GM13976 (cell line): ENCODE results near the gene FOXD4L6.
"Not testable (repeated sequence)": the region's sequence is repeated elsewhere in the genome, so short reads cannot be mapped to it uniquely, and the experiment has no call there.

Experiments
- DNase-seq: peaks from one replicate; pipeline ENCODE4 v3.0.0; 2012; ENCODE audit warnings: low spot score
- in situ Hi-C: fragments of 300-500 bp; cut with MboI; formaldehyde crosslinking; loops from one replicate; pipeline ENCODE4 v1.12.0; 2022; ENCODE audit warnings: low sequenced_read_pairs, mixed read lengths, inconsistent platforms; ENCODE audit not compliant: unreplicated experiment

The FOXD4L6 gene

DNA sequence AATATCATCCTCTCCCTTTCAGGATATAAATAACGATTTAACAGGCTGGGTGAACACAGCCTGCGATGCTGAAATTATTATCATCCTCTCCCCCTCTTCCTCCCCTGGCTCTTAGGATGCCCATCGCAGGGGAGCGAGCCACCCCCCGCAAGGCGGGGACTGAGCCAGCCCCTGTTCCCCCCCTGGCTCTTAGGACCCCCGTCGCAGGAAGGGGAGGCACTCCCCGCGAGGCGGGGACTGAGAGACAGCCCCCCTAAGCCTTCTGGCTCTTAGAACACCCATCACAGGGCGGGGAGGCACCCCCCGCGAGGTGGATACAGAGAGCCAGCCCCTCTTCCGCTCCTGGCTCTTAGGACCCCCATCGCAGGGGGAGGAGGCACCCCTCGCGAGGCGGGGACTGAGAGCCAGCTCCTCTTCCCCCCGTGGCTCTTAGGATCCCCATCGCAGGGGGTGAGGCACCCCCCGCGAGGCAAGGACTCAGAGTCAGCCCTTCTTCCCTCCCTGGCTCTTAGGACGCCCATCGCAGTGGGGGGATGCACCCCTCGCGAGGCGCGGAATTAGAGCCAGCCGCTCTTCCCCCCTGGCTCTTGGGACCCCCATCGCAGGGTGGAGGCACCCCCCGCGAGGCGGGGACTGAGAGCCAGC, 21.9 kb downstream of the FOXD4L6 start:
- DNase-seq, in situ Hi-C loops: not testable (repeated sequence)

DNA sequence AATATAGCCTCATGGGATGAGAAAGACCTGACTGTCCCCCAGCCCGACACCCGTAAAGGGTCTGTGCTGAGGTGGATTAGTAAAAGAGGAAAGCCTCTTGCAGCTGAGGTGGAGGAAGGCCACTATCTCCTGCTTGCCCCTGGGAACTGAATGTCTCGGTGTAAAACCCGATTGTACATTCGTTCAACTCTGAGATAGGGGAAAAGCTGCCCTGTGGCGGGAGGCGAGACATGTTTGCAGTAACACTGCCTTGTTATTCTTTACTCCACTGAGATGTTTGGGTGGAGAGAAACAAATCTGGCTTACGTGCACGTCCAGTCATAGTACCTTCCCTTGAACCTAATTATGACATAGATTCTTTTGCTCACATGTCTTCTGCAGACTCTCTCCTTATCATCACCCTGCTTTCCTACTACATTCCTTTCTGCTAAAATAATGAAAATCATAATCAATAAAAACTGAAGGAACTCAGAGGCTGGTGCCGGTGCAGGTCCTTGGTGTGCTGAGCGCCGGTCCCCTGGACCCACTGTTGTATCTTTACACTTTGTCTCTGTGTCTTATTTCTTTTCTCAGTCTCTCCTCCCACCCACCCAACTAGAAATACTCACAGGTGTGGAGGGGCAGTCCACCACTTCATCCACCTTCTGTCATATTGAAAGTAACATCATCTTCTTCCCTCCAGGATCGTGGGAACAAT, 22.8 kb downstream of the FOXD4L6 start:
- DNase-seq, in situ Hi-C loops: not testable (repeated sequence)

DNA sequence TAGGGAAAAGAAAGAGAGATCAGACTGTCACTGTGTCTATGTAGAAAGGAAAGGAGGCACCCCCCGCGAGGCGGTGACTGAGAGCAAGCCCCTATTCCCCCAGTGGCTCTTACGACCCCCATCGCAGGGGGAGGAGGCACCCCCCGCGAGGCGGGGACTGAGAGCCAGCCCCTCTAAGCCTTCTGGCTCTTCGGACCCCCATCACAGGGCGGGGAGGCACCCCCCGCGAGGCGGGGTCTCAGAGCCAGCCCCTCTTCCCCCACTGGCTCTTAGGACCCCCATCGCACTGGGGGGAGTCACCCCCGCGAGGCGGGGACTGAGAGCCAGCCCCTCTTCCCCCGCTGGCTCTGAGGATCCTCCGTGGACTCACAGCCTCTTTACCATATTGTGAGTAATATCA, 23.9 kb downstream of the FOXD4L6 start:
- in situ Hi-C loops, DNase-seq: not testable (repeated sequence)

DNA sequence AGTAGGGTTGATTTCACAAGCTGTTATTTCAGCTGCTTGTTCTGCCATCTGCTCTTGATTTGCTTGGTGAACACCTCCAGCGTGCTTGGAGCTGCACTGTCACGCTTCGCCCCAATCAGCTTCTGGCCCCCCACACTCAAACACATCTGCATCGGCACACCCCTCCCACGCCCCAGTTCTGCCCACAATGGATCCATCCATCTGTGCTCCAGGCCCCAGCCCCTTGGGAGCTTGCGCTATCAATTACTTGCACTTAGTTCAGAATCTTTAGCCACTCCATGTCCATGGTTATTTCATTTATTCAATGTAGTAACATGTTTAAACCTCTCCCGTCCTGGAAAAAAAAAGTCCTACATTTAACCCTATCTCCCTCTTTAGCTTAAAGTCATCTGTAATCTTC, 28.0 kb downstream of the FOXD4L6 start:
- DNase-seq, in situ Hi-C loops: not testable (repeated sequence)

DNA sequence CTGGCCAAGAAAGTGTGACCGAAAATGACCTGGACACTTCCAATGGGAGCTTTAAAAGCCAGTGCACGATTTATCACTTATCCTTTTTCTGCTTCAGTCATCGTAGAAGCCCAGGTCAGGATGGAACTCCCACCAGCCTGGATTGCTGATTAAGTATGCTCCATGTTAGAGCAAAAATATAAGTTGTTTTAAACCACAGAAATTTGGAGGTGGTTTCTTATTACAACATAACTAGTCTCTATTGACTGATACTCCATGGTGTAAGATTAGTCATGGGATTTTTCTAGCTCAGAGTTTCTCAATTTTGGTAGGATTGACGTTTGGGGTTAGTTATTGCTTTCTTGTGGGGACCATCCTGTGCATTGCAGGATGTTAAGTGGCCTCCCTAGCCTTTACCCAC, 29.7 kb downstream of the FOXD4L6 start:
- in situ Hi-C loops, DNase-seq: not testable (repeated sequence)

DNA sequence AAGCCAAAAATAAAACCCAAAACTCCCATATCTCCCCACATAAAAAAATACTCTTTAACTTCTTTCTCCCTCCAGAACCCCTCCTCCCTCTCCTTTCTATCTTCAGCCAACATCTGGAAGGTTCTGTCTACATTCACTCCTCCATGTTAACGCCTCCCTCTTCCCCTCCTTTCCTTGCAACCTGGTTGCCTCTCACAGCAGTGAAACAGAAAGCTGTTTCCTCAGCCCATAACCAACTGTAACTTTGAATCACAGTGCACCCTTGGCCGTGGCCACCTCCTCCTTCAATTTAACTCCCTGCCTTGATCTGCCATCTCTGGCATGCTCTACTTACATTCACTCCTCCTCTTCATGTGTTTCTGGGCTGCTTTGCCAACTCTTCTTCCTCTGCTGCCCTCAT, 33.4 kb downstream of the FOXD4L6 start:
- in situ Hi-C loops, result not testable (repeated sequence)

DNA sequence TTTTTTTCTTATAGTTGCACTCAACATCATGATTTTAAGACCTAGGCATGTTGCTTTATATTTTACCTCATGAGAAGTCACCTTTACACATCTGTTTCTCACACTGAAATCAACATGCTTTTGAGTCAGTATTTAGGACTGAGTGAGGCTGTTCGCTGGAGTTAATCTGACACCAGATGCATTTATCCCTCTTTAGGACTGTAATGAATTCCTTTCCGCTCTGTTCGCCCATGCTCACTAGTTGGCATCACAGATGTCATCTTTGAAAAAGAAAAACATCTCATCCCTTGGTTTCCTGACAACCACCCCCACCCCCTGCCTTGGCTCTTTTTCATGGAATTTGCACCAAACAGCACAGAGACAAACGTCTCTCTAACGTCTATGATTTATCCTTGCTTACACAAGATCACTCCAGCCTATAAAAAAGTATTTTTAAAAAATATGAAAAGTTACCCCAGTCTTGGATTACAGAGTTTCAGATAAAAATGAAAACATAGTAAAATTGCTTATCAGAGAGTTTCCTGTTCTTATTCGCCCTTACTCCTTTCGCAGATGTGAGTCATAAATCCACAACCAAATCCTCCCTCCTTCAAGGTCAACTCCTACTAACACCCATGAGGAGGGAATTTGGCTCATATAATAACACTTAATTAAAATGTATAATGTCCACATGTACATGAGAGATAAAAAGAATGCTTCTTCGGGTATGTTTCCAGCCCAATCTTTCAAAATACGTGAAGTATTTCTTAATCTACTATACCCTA, 34.3 kb downstream of the FOXD4L6 start:
- DNase-seq, in situ Hi-C loops: not testable (repeated sequence)

More for the DNA sequence above, 33.4 kb downstream of the FOXD4L6 start:
- DNase-seq, result not testable (repeated sequence)

DNA sequence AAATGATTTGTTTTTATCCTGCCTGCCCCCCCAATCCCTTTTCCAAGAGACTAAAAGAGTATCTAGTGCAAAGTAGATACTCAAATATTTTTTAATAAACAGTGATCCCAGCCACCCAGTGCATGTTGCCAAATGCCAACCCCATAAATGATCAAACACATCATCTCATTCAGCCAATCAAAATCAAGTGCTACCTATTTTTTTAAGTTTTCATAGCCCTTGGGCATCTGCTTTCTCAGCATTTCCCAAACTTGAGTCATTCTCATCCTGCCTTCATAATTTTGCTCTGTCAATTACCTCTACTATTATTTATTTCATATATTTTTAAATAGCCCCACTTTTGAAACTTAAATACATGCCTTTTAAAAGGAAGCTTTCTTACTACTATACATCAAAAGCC, 37.6 kb downstream of the FOXD4L6 start:
- in situ Hi-C loops, DNase-seq: not testable (repeated sequence)

DNA sequence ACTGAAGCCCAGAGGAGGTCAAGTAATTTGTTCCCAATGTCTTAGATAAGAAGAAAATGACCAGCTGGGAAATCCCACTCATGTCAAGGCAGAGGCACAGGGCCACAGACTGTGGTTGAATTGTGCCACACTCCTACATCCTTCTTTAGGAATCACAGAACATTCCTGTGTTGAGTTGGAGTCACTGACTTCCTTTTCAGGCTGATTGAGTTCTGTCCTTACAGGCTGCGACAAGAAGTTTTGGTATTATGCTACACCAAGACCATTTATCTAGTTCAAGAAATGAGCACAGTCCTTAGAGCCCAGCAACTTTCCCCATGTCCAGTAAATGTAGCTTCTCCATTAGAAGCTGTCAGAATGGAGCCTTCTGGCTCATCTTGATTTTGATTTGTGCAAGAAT, 38.1 kb downstream of the FOXD4L6 start:
- in situ Hi-C loops, DNase-seq: not testable (repeated sequence)

DNA sequence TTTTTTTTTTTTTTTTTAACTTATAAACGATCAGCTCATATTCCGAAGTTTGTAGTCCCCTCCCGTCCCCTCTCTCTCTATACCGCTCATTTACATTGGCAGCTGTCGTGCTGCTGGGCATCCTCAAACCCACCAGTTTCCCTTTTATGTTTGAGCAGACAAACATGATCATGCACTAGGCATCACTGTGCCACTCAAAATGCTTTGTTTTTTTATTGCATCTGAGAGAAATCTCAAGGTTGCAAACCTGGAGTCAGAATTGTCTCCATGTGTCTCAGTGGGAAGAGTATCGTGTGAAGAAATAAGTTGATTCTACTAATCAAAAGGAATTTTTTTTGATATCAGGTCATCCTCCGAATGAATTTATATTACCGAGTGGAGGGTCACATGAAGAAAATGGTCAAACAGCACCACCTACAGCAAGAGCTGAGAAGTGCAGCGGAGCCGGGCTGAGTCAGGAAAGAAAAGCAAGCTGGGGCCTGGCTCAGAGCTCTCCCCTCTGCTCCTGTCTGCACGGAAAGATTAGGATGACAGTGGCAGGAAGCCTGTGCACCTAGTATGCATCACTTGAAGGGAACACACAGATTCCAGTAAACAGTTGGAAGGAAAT, 39.9 kb downstream of the FOXD4L6 start:
- in situ Hi-C loops, result not testable (repeated sequence)

DNA sequence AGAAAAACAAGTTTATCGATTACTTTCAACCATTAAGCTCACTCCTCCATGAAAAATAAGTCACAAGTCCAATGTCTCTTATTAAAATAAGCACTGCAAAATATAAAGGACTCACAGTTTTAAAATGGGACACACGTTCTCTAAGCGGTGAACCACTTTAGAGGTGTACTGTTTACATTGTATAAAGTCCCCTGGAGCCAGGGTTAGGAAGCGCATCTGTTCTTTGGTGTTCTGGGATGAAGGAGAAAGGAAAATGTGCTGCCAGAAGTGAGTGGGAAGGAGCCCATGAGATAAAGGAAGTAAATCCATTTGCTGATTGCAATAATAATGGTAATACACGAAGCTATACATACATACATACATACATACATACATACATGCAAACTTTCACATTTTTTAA, 40.6 kb downstream of the FOXD4L6 start:
- DNase-seq, in situ Hi-C loops: not testable (repeated sequence)

More for the DNA sequence above, 39.9 kb downstream of the FOXD4L6 start:
- DNase-seq, result not testable (repeated sequence)

DNA sequence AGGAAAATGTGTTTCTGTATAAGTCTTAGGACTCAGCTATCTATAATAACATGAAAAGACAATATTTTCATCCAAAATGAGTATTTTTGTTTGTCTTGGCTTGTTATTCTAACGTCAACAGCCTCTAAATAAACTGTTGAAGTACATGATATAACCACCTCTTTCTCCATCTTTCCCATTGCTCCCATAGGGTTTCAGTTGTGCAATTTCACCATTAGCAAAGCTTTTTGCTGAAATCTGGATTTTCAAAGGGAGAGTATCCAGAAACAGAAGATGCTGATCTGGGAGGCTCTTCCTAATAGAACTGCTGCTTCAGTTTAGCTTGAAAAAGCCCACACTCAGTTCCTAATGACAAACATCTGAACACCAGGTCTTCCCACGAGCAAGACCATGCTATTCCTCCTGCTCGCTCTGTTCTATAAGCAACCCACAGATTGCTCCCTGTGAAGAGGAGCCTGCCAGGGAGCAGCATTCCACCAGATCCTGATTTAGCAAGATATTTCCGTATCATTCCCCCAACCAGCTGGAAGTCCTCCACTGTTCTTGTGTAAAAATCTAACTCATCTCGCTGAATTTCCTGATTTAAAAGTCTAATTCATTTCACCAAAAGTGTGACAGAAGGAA, 41.2 kb downstream of the FOXD4L6 start:
- in situ Hi-C loops, DNase-seq: not testable (repeated sequence)

DNA sequence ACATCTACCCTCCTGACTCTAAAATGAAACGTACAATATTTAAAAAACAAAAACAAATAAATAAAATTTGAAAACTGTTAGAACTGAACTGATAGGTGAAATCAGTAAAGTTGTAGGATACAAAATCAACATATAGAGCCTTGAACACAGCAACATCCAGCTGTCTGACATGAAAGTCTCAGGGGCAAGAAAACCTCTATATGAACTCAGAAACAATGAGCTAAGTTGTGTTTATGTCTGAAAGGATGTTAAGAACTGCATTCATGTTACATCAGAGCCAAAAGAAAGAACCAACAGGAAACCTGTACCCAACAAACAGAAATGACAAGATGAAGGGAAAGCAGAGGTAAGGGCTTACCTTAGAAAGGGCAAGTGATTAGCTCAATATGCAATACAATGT, 41.8 kb downstream of the FOXD4L6 start:
- in situ Hi-C loops, DNase-seq: not testable (repeated sequence)

DNA sequence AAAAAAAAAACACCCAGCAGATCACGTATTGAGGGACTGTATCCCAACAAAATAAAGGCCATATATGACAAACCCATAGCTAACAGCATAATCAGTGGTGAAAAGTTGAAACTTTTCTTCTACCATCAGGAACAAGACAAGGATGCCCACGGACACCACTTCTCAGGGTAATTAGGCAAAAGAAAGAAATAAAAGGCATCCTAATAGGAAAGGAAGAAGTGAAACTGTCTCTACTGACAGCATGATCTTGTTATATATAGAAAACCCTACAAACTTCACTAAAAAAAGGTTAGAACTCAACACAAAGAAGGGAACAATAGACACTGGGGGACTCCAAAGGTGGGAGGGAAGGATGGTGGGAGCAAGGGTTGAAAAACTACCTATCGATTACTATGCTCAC, 42.3 kb downstream of the FOXD4L6 start:
- DNase-seq, in situ Hi-C loops: not testable (repeated sequence)

DNA sequence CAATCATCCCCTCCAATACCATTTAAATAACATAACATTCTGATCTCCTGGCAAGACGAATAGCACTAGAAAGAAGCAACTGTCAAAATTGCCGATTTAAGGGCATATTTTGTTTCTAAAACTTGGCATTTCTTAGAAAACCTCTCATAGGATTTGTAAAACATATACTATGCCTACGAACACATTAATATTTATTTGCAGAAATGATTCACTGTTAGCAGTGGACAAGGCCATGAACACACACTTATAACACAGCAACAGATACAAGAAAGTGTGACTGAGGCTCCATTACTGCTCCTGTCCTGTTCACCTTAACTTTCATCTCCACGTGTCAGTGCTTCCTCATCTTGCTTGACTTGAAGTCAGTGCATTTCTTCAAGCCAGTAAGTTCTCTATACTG, 46.1 kb downstream of the FOXD4L6 start:
- DNase-seq, in situ Hi-C loops: not testable (repeated sequence)

DNA sequence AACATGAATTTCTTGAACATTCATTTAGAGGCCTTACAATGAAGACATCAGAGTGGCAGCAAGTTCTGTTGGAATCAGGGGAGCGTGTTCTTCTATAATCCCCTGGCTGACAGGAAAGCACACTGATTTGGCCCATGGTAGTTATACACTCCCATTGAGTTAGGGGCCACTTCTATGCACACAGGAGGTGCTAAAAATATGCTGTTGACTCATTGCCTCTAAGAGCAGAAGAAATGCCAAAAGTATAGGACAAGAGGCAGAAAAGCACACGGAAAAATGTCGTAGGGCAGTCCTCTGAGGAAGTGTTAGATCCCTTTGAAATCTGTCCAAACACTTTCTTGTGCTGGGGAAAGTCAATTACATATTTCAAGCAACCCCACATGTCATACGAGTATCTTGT, 49.0 kb downstream of the FOXD4L6 start:
- DNase-seq, in situ Hi-C loops: not testable (repeated sequence)

DNA sequence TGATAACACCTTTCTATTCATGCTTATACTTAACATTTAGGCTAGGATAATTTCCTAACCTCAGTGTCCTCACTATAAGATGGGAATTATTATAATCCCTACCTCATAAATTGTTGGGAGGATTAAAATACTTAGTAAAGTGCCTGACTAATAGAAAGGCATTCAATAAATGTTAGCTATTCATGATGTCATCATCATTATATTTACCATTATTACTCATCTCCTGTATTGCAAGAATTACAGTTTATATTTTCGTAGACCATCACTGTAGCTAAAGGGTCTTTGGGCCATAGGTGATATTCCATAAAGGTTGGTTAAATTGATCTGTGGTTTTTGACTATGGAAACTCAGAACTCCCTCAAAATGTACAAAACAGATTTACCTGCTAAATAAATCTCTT, 50.9 kb downstream of the FOXD4L6 start:
- in situ Hi-C loops, DNase-seq: not testable (repeated sequence)
